Smooth muscle cell (in vitro differentiated cells): ENCODE data around the gene RASSF8. TPM values are rescaled to one million over a fixed set of nuclear protein-coding genes. Genes with fewer than 3 reads are reported as not detected.

Experiments used
- DNase-seq: peaks from one replicate; lab custom pipeline; 2025; ENCODE audit not compliant: unreplicated experiment; lab: John Stamatoyannopoulos, UW
- H2AFZ ChIP-seq: fragments of 200-600 bp; sonication (generic); 2 replicates; pipeline ENCODE4 v1.6.0; 2016; ENCODE audit warnings: antibody characterized with exemption, low read depth, mild to moderate bottlenecking
- H3F3A ChIP-seq: fragments of 200-600 bp; sonication (generic); 2 replicates; pipeline ENCODE4 v1.6.0; 2017; ENCODE audit warnings: antibody characterized with exemption, low read depth
- H3K27ac ChIP-seq: fragments of 200-600 bp; sonication (generic); 2 replicates; pipeline ENCODE4 v1.5.1; 2016; ENCODE audit warnings: low read depth, mild to moderate bottlenecking
- H3K27me3 ChIP-seq: fragments of 200-600 bp; sonication (generic); 2 replicates; pipeline ENCODE4 v1.6.1; 2016; ENCODE audit warnings: low read depth, mild to moderate bottlenecking
- H3K36me3 ChIP-seq: fragments of 200-600 bp; sonication (generic); 2 replicates; pipeline ENCODE4 v1.5.1; 2016; ENCODE audit warnings: low read depth
- H3K4me1 ChIP-seq: fragments of 200-600 bp; sonication (generic); 2 replicates; pipeline ENCODE4 v1.5.1; 2016; ENCODE audit warnings: low read depth
- H3K4me2 ChIP-seq: fragments of 200-600 bp; sonication (generic); 2 replicates; pipeline ENCODE4 v1.6.0; 2016; ENCODE audit warnings: mild to moderate bottlenecking
- H3K4me3 ChIP-seq: fragments of 200-600 bp; sonication (generic); 2 replicates; pipeline ENCODE4 v1.5.1; 2016; ENCODE audit warnings: mild to moderate bottlenecking
- H3K79me2 ChIP-seq: fragments of 200-600 bp; sonication (generic); 2 replicates; pipeline ENCODE4 v1.6.0; 2016; ENCODE audit warnings: low read depth, mild to moderate bottlenecking
- H3K9ac ChIP-seq: fragments of 200-600 bp; sonication (generic); 2 replicates; pipeline ENCODE4 v1.6.0; 2016; ENCODE audit warnings: low read depth
- H3K9me3 ChIP-seq: fragments of 200-600 bp; sonication (generic); replicated peaks from 2 replicates; pipeline ENCODE4 v1.5.1; 2016; ENCODE audit warnings: low read depth
- H4K20me1 ChIP-seq: fragments of 200-600 bp; sonication (generic); 2 replicates; pipeline ENCODE4 v1.6.0; 2016; ENCODE audit warnings: low read depth
- CTCF ChIP-seq: fragments of 200-600 bp; sonication (generic); IDR thresholded peaks from 2 replicates; pipeline ENCODE4 v1.5.1; 2017; ENCODE audit warnings: borderline replicate concordance, mild to moderate bottlenecking, antibody characterized with exemption; ENCODE audit not compliant: insufficient read depth, poor library complexity, severe bottlenecking
- WGBS: methylation state at CpG from one replicate; pipeline ENCODE4 v1.1.7; 2016; ENCODE audit warnings: low lambda C conversion rate; 5-methylcytosine and 5-hydroxymethylcytosine counted together
- polyA plus RNA-seq: library from polyadenylated mRNA; unstranded; fragments of >200 nt; fragmentation: Nextera tagmentation; extraction: Ambion mirVana; gene quantifications from 2 replicates; pipeline ENCODE4 v1.2.1, GENCODE V29; 2016
- total RNA-seq: library from RNA; depleted of rRNA; stranded (reverse); fragments of >200 nt; gene quantifications from 2 replicates; pipeline ENCODE4 v1.2.3, GENCODE V29; 2014

RASSF8 gene
- total and polyA plus RNA-seq, 2 experiments from 2014 or later, result 9.8 to 29.8 TPM

GRCh38 chr12:26036877-26037276, 78.4 kb downstream of the RASSF8 start:
- Histone ChIP-seq H3K27me3 (no peaks in the 10 kb centered on the region), H3F3A (peaks cover 12% of the 10 kb centered on the region), H3K36me3 (no peaks in the 10 kb centered on the region), H3K4me1 (peaks cover 18% of the 10 kb centered on the region), H3K27ac (no peak overlapping the region), H3K4me2 (no peak overlapping the region), H4K20me1 (peaks cover 51% of the 10 kb centered on the region), H2AFZ (no peak overlapping the region), H3K9me3 (no peaks in the 10 kb centered on the region), H3K4me3 (no peak overlapping the region), H3K79me2 (peaks cover 77% of the 10 kb centered on the region), H3K9ac (no peak overlapping the region)
- WGBS, result 86% methylated on average over 4 of the region's 4 CpGs
- TF ChIP-seq CTCF, result no peak
- DNase-seq, result no peak

- Histone ChIP-seq H3K4me1 (peaks cover 24% of the 10 kb centered on the region), H4K20me1 (peaks cover 51% of the 10 kb centered on the region), H3K9me3 (no peaks in the 10 kb centered on the region), H3K36me3 (no peaks in the 10 kb centered on the region), H3F3A (peaks cover 9% of the 10 kb centered on the region), H3K4me3 (no peak overlapping the region), H3K9ac (no peak overlapping the region), H3K27ac (no peak overlapping the region), H3K79me2 (peaks cover 76% of the 10 kb centered on the region), H3K27me3 (no peaks in the 10 kb centered on the region), H2AFZ (no peak overlapping the region), H3K4me2 (no peak overlapping the region)
- TF ChIP-seq CTCF, result no peak
- 93% methylated on average over 2 of the region's 2 CpGs for WGBS
- DNase-seq, result no peak
Measured at GRCh38 chr12:26037615-26038220, 79.2 kb downstream of the RASSF8 start.

- DNase-seq, result no peak
- Histone ChIP-seq H3K4me1 (peaks cover 36% of the 10 kb centered on the region), H3K27ac (no peak overlapping the region), H3K4me3 (no peak overlapping the region), H3K9me3 (no peaks in the 10 kb centered on the region), H3K27me3 (no peaks in the 10 kb centered on the region), H3K4me2 (no peak overlapping the region), H3K9ac (no peak overlapping the region), H4K20me1 (peaks cover 69% of the 10 kb centered on the region), H2AFZ (no peak overlapping the region), H3F3A (no peaks in the 10 kb centered on the region), H3K79me2 (peaks cover 55% of the 10 kb centered on the region), H3K36me3 (no peaks in the 10 kb centered on the region)
- TF ChIP-seq CTCF, result no peak
- 93% methylated on average over 2 of the region's 2 CpGs for whole genome bisulfite sequencing
Measured at GRCh38 chr12:26042645-26043044, 84.2 kb downstream of the RASSF8 start.
